ENCODE data around the gene DICER1.

- TF ChIP-seq POLR2AphosphoS5 (IDR thresholded peaks at IDR 0.05) (no peak), EP300 (IDR thresholded peaks at IDR 0.05) (peak; percentile 29)
Observed at GRCh38 chr14:95046711-95047681, 110.3 kb downstream of the DICER1 start.

All from esophagus muscularis mucosa (tissue), 3 donors.